H9 (cell line): ENCODE data around the gene STAU1. TPM values are rescaled to one million over a fixed set of nuclear protein-coding genes. Genes with fewer than 3 reads are reported as not detected.

Source experiments
- DNase-seq: peaks from one replicate; pipeline ENCODE4 v3.0.0-alpha.2; 2017
- H2AFZ ChIP-seq: one replicate; pipeline ENCODE4 v1.6.1; 2013; ENCODE audit warnings: mild to moderate bottlenecking, low read length, control low read depth, moderate library complexity
- H2AK5ac ChIP-seq: 2 replicates; pipeline ENCODE4 v1.6.1; 2013; ENCODE audit warnings: low read length, control low read depth, mixed read lengths; ENCODE audit not compliant: insufficient read length
- H2BK120ac ChIP-seq: one replicate; pipeline ENCODE4 v1.6.1; 2013; ENCODE audit warnings: low read depth, mild to moderate bottlenecking, low read length, control low read depth, inconsistent platforms; ENCODE audit not compliant: poor library complexity, severe bottlenecking
- H2BK12ac ChIP-seq: 2 replicates; pipeline ENCODE4 v1.6.1; 2013; ENCODE audit warnings: low read length, control low read depth, mixed read lengths, low read depth; ENCODE audit not compliant: insufficient read length
- H2BK15ac ChIP-seq: 2 replicates; pipeline ENCODE4 v1.6.1; 2013; ENCODE audit warnings: low read depth, low read length, control low read depth
- H2BK20ac ChIP-seq: one replicate; pipeline ENCODE4 v1.6.1; 2013; ENCODE audit warnings: low read depth, mild to moderate bottlenecking, low read length, control low read depth, inconsistent platforms; ENCODE audit not compliant: poor library complexity, severe bottlenecking
- H2BK5ac ChIP-seq: 2 replicates; pipeline ENCODE4 v1.6.1; 2013; ENCODE audit warnings: low read length, control low read depth, mixed read lengths; ENCODE audit not compliant: insufficient read length
- H3K14ac ChIP-seq: 2 replicates; pipeline ENCODE4 v1.6.1; 2013; ENCODE audit warnings: low read length, control low read depth; ENCODE audit not compliant: insufficient read depth
- H3K18ac ChIP-seq: 2 replicates; pipeline ENCODE4 v1.6.1; 2013; ENCODE audit warnings: low read depth, mild to moderate bottlenecking, mixed read lengths, low read length, control low read depth; ENCODE audit not compliant: insufficient read length
- H3K23ac ChIP-seq: 2 replicates; pipeline ENCODE4 v1.6.1; 2013; ENCODE audit warnings: low read length, control low read depth, mixed read lengths, low read depth; ENCODE audit not compliant: insufficient read length
- H3K23me2 ChIP-seq: 2 replicates; pipeline ENCODE4 v1.6.1; 2013; ENCODE audit warnings: low read depth, mild to moderate bottlenecking, mixed read lengths, low read length, control low read depth; ENCODE audit not compliant: insufficient read length, poor library complexity, severe bottlenecking
- H3K27ac ChIP-seq: 2 replicates; pipeline ENCODE4 v1.5.1; 2013; ENCODE audit warnings: low read length, control low read depth, mixed read lengths, low read depth; ENCODE audit not compliant: insufficient read length
- H3K27me3 ChIP-seq: 2 replicates; pipeline ENCODE4 v1.6.1; 2013; ENCODE audit warnings: low read length, control low read depth, inconsistent platforms; ENCODE audit not compliant: insufficient read depth
- H3K4ac ChIP-seq: 2 replicates; pipeline ENCODE4 v1.6.1; 2013; ENCODE audit warnings: low read depth, mild to moderate bottlenecking, control low read depth, inconsistent platforms, low read length, moderate library complexity
- H3K4me1 ChIP-seq: 2 replicates; pipeline ENCODE4 v1.6.1; 2013; ENCODE audit warnings: low read length, control low read depth, inconsistent platforms; ENCODE audit not compliant: insufficient read depth
- H3K4me2 ChIP-seq: 2 replicates; pipeline ENCODE4 v1.6.1; 2013; ENCODE audit warnings: low read length, control low read depth, mixed read lengths; ENCODE audit not compliant: insufficient read length, insufficient read depth
- H3K56ac ChIP-seq: 2 replicates; pipeline ENCODE4 v1.6.1; 2013; ENCODE audit warnings: low read depth, mild to moderate bottlenecking, mixed read lengths, low read length, control low read depth; ENCODE audit not compliant: insufficient read length
- H3K79me1 ChIP-seq: 2 replicates; pipeline ENCODE4 v1.6.1; 2013; ENCODE audit warnings: low read depth, mild to moderate bottlenecking, moderate library complexity, low read length, control low read depth, inconsistent platforms; ENCODE audit not compliant: insufficient read depth, poor library complexity, severe bottlenecking
- H3K79me2 ChIP-seq: 2 replicates; pipeline ENCODE4 v1.6.1; 2013; ENCODE audit warnings: low read length, control low read depth, inconsistent platforms; ENCODE audit not compliant: insufficient read depth
- H3K9ac ChIP-seq: 2 replicates; pipeline ENCODE4 v1.6.1; 2013; ENCODE audit warnings: low read length, control low read depth, mixed read lengths; ENCODE audit not compliant: insufficient read length; ENCODE audit errors: extremely low read depth
- H3K9me3 ChIP-seq: one replicate; pipeline ENCODE4 v1.6.1; 2013; ENCODE audit warnings: low read depth, low read length, inconsistent platforms; ENCODE audit not compliant: control insufficient read depth
- H3T11ph ChIP-seq: one replicate; pipeline ENCODE4 v1.6.1; 2013; ENCODE audit warnings: mild to moderate bottlenecking, low read length, control low read depth, inconsistent platforms
- H4K20me1 ChIP-seq: one replicate; pipeline ENCODE4 v1.6.1; 2013; ENCODE audit not compliant: control insufficient read depth, insufficient read length, insufficient read depth
- H4K5ac ChIP-seq: 2 replicates; pipeline ENCODE4 v1.6.1; 2013; ENCODE audit warnings: low read depth, mild to moderate bottlenecking, mixed read lengths, low read length, control low read depth; ENCODE audit not compliant: insufficient read length
- H4K8ac ChIP-seq: replicated peaks from 2 replicates; pipeline ENCODE4 v1.6.1; 2013; ENCODE audit warnings: low read length, control low read depth, mixed read lengths, low read depth; ENCODE audit not compliant: insufficient read length
- H4K91ac ChIP-seq: 2 replicates; pipeline ENCODE4 v1.6.1; 2013; ENCODE audit warnings: low read depth, mild to moderate bottlenecking, moderate library complexity, mixed read lengths, low read length, control low read depth; ENCODE audit not compliant: insufficient read length
- H3K27ac Mint-ChIP-seq, 3 experiments: 2 replicates in 2 of 3; 3 replicates in 1 of 3; pipeline ENCODE4 v1.8.0; 2020 to 2021; ENCODE audit warnings: mixed read lengths in 3 of 3, mild to moderate bottlenecking in 1 of 3, moderate library complexity in 1 of 3
- H3K27me3 Mint-ChIP-seq: 2 replicates; pipeline ENCODE4 v1.8.0; 2021; ENCODE audit warnings: low read depth, mild to moderate bottlenecking, moderate library complexity, mixed read lengths
- H3K36me3 Mint-ChIP-seq, 3 experiments: 2 replicates in 2 of 3; 3 replicates in 1 of 3; pipeline ENCODE4 v1.8.0; 2020 to 2021; ENCODE audit warnings: low read depth in 3 of 3, mixed read lengths in 3 of 3; ENCODE audit not compliant: insufficient read depth in 1 of 3
- H3K4me1 Mint-ChIP-seq, 2 experiments: 2 replicates each; pipeline ENCODE4 v1.8.0; 2020; ENCODE audit warnings: mixed read lengths in 2 of 2
- H3K4me3 Mint-ChIP-seq, 2 experiments: 2 replicates in 1 of 2; 3 replicates in 1 of 2; pipeline ENCODE4 v1.8.0; 2020 to 2021; ENCODE audit warnings: mild to moderate bottlenecking in 2 of 2, mixed read lengths in 2 of 2, moderate library complexity in 1 of 2
- H3K9me3 Mint-ChIP-seq, 2 experiments: 2 replicates in 1 of 2; 3 replicates in 1 of 2; pipeline ENCODE4 v1.8.0; 2020; ENCODE audit warnings: mild to moderate bottlenecking in 2 of 2, mixed read lengths in 2 of 2, moderate library complexity in 1 of 2
- CTCF ChIP-seq: fragments of 200-600 bp; sonication (generic); conservative IDR thresholded peaks from 3 replicates; pipeline ENCODE4 v1.8.0; 2021; ENCODE audit warnings: antibody characterized with exemption, mild to moderate bottlenecking
- WGBS: extraction: QIAGEN DNeasy Blood & Tissue Kit; methylation state at CpG from one replicate; pipeline ENCODE4 v1.1.7; 2013; ENCODE audit warnings: missing lambda C conversion rate, low lambda C conversion rate, mixed read lengths; ENCODE audit not compliant: insufficient read length; ENCODE audit errors: extremely low coverage; 5-methylcytosine and 5-hydroxymethylcytosine counted together
- total RNA-seq: library from RNA; stranded (reverse); gene quantifications from 2 replicates; pipeline ENCODE4 v1.2.1, GENCODE V29; 2021

STAU1 gene
- total RNA-seq, 1 experiment from 2014 or later: 106 TPM

- no peak overlapping the region for H3K18ac ChIP-seq
- Mint-ChIP-seq H3K27me3 (no peaks in the 10 kb centered on the region), H3K4me1 (no peaks in the 10 kb centered on the region), H3K27ac (peak overlapping the region in 2 of 3 experiments; percentile 15 to 65; a peak in 2 of 7 replicates), H3K36me3 (peaks cover 16 to 73% (median 34%) of the 10 kb centered on the region in 3 experiments; a peak in 6 of 7 replicates), H3K9me3 (no peaks in the 10 kb centered on the region), H3K4me3 (no peak overlapping the region)
- no peak overlapping the region for H2BK5ac ChIP-seq
- no peak overlapping the region for H2BK120ac ChIP-seq
- no peaks in the 10 kb centered on the region for H4K20me1 ChIP-seq
- H3K27ac ChIP-seq: no peak overlapping the region
- H2BK20ac ChIP-seq: no peak overlapping the region
- H3T11ph ChIP-seq: no peak overlapping the region
- H3K79me1 ChIP-seq: peaks cover 5% of the 10 kb centered on the region
- H3K56ac ChIP-seq: no peak overlapping the region
- no peaks in the 10 kb centered on the region for H3K4me1 ChIP-seq
- H2BK15ac ChIP-seq: no peak overlapping the region
- no peak overlapping the region for H4K5ac ChIP-seq
- no peaks in the 10 kb centered on the region for H3K9me3 ChIP-seq
- H3K9ac ChIP-seq: no peak overlapping the region
- no peak overlapping the region for H4K8ac ChIP-seq
- no peak overlapping the region for H3K4ac ChIP-seq
- H3K79me2 ChIP-seq: peaks cover 4% of the 10 kb centered on the region; the same call in 1 of the 2 replicates
- H2BK12ac ChIP-seq: no peak overlapping the region
- no peak overlapping the region for H3K23ac ChIP-seq
- no peak overlapping the region for H3K4me2 ChIP-seq
- no peak for TF ChIP-seq CTCF
- no peak overlapping the region for H2AFZ ChIP-seq
- no peak overlapping the region for H3K14ac ChIP-seq
- no peaks in the 10 kb centered on the region for H3K23me2 ChIP-seq
- no peak overlapping the region for H4K91ac ChIP-seq
- no peaks in the 10 kb centered on the region for H3K27me3 ChIP-seq
- DNase-seq: no peak
- no CpG with 5 or more reads among the region's 6 CpGs for WGBS
- no peak overlapping the region for H2AK5ac ChIP-seq
Measured at GRCh38 chr20:49149281-49150045, 38.7 kb downstream of the STAU1 start.
